ENCODE data around the gene CFAP97D2.
"Not testable (repeated sequence)": the region's sequence is repeated elsewhere in the genome, so short reads cannot be mapped to it uniquely, and the experiment has no call there.

The CFAP97D2 gene

GRCh38 chr13:114198556-114198955 is 19.5 kb downstream of the CFAP97D2 start (continued):
- TF ChIP-seq TSHZ2 (CRISPR knock-in tag; IDR thresholded peaks at IDR 0.05) (no peak), OSR1 (CRISPR knock-in tag; IDR thresholded peaks at IDR 0.05) (no peak), CREB5 (CRISPR knock-in tag; IDR thresholded peaks at IDR 0.05; ENCODE audit: low read depth) (no peak), GLIS3 (CRISPR knock-in tag; IDR thresholded peaks at IDR 0.05) (no peak), ISL1 (CRISPR knock-in tag; IDR thresholded peaks at IDR 0.05) (no peak), POU6F1 (CRISPR knock-in tag; IDR thresholded peaks at IDR 0.05; ENCODE audit: borderline replicate concordance, low read depth) (no peak)

- ATAC-seq, result not testable (repeated sequence)
Measured at GRCh38 chr13:114199526-114199925, 20.5 kb downstream of the CFAP97D2 start.

- TF ChIP-seq TCF4 (CRISPR knock-in tag; IDR thresholded peaks at IDR 0.05; ENCODE audit: borderline replicate concordance), result no peak
- TF ChIP-seq ZFP30 (CRISPR knock-in tag; IDR thresholded peaks at IDR 0.05), result no peak
- no peak for TF ChIP-seq TOX (CRISPR knock-in tag; IDR thresholded peaks at IDR 0.05; ENCODE audit: borderline replicate concordance)
- no peak for TF ChIP-seq BACH2 (CRISPR knock-in tag; IDR thresholded peaks at IDR 0.05; ENCODE audit: borderline replicate concordance)
- no peak for TF ChIP-seq POU6F1 (CRISPR knock-in tag; IDR thresholded peaks at IDR 0.05; ENCODE audit: borderline replicate concordance, low read depth)
- no peak for ATAC-seq
Measured at GRCh38 chr13:114199954-114200353, 20.9 kb downstream of the CFAP97D2 start.

- ATAC-seq, result no peak
- TF ChIP-seq TCF4 (CRISPR knock-in tag; IDR thresholded peaks at IDR 0.05; ENCODE audit: borderline replicate concordance) (no peak), RARB (CRISPR knock-in tag; IDR thresholded peaks at IDR 0.05) (no peak), CSRNP3 (CRISPR knock-in tag; IDR thresholded peaks at IDR 0.05) (no peak), ESRRG (CRISPR knock-in tag; IDR thresholded peaks at IDR 0.05) (no peak), ZFP3 (CRISPR knock-in tag; IDR thresholded peaks at IDR 0.05) (no peak), TSHZ2 (CRISPR knock-in tag; IDR thresholded peaks at IDR 0.05) (no peak), BACH2 (CRISPR knock-in tag; IDR thresholded peaks at IDR 0.05; ENCODE audit: borderline replicate concordance) (no peak), GLIS3 (CRISPR knock-in tag; IDR thresholded peaks at IDR 0.05) (no peak), CSDC2 (CRISPR knock-in tag; IDR thresholded peaks at IDR 0.05) (no peak), ZNF565 (CRISPR knock-in tag; conservative IDR thresholded peaks at IDR 0.05; ENCODE audit: low read depth) (no peak), ZNF70 (CRISPR knock-in tag; IDR thresholded peaks at IDR 0.05) (no peak), POU6F1 (CRISPR knock-in tag; IDR thresholded peaks at IDR 0.05; ENCODE audit: borderline replicate concordance, low read depth) (no peak), TOX (CRISPR knock-in tag; IDR thresholded peaks at IDR 0.05; ENCODE audit: borderline replicate concordance) (no peak), SNAI2 (CRISPR knock-in tag; IDR thresholded peaks at IDR 0.05) (no peak), OSR1 (CRISPR knock-in tag; IDR thresholded peaks at IDR 0.05) (no peak), ZC3H10 (CRISPR knock-in tag; IDR thresholded peaks at IDR 0.05) (no peak), PATZ1 (CRISPR knock-in tag; IDR thresholded peaks at IDR 0.05; ENCODE audit: borderline replicate concordance) (no peak)
Measured at GRCh38 chr13:114200399-114200911, 21.4 kb downstream of the CFAP97D2 start.
